IMR-90 (cell line): ENCODE results near the gene C5. TPM values are rescaled to one million over a fixed set of nuclear protein-coding genes. Genes with fewer than 3 reads are reported as not detected.

ENCODE experiments used
- ATAC-seq: fragments of 200-7000 bp; cut with Tn5 transposase; 2 replicates; pipeline ENCODE4 v1.9.1; 2020; ENCODE audit warnings: low read depth, mild to moderate bottlenecking, moderate library complexity
- BruUV-seq: library from RNA; stranded (reverse); fragments of 400-500 nt; replicated peaks from 2 replicates; lab custom pipeline; 2021; lab: Mats Ljungman, UMichigan
- CTCF ChIA-PET: fragments of 300-600 bp; formaldehyde crosslinking; extraction: SDS; loops from one replicate; lab custom pipeline; 2021; ENCODE audit warnings: antibody characterized with exemption; lab: Yijun Ruan, JAX
- POLR2A ChIA-PET: fragments of 300-600 bp; sonication (Branson Sonifier 250); formaldehyde crosslinking; loops from one replicate; lab custom pipeline; 2022; ENCODE audit warnings: antibody characterized with exemption; ENCODE audit not compliant: unreplicated experiment; lab: Charles Lee
- DNase-seq: peaks from one replicate; pipeline ENCODE4 v3.0.0; 2013
- H2AFZ ChIP-seq: replicated peaks from 2 replicates; pipeline ENCODE3; 2013; ENCODE audit warnings: low read length, mild to moderate bottlenecking; ENCODE audit not compliant: poor library complexity
- H2AK5ac ChIP-seq: 2 replicates; pipeline ENCODE4 v1.6.1; 2013; ENCODE audit warnings: low read depth, low read length, inconsistent platforms
- H2AK9ac ChIP-seq: replicated peaks from 2 replicates; pipeline ENCODE3; 2013; ENCODE audit warnings: mild to moderate bottlenecking, low read depth, low read length, moderate library complexity; ENCODE audit not compliant: poor library complexity
- H2BK120ac ChIP-seq: 2 replicates; pipeline ENCODE4 v1.6.1; 2013; ENCODE audit warnings: low read depth, low read length, inconsistent platforms
- H2BK15ac ChIP-seq: 3 replicates; pipeline ENCODE4 v1.6.1; 2013; ENCODE audit warnings: low read depth, low read length, inconsistent platforms
- H2BK20ac ChIP-seq: 2 replicates; pipeline ENCODE4 v1.6.1; 2013; ENCODE audit warnings: low read depth, mild to moderate bottlenecking, inconsistent platforms, low read length, moderate library complexity
- H2BK5ac ChIP-seq: 2 replicates; pipeline ENCODE4 v1.6.1; 2013; ENCODE audit warnings: mild to moderate bottlenecking, low read depth, low read length, inconsistent platforms; ENCODE audit not compliant: poor library complexity, severe bottlenecking
- H3K14ac ChIP-seq: replicated peaks from 2 replicates; pipeline ENCODE4 v1.6.1; 2013; ENCODE audit warnings: low read depth, low read length, inconsistent platforms
- H3K18ac ChIP-seq: 2 replicates; pipeline ENCODE4 v1.6.1; 2013; ENCODE audit warnings: low read depth, low read length, control low read depth
- H3K23ac ChIP-seq: 2 replicates; pipeline ENCODE4 v1.6.1; 2013; ENCODE audit warnings: low read depth, low read length, inconsistent platforms
- H3K27ac ChIP-seq: 2 replicates; pipeline ENCODE4 v1.5.1; 2013; ENCODE audit warnings: mild to moderate bottlenecking, control low read depth, low read length; ENCODE audit not compliant: insufficient read depth
- H3K27me3 ChIP-seq: 2 replicates; pipeline ENCODE4 v1.6.1; 2013; ENCODE audit warnings: low read length; ENCODE audit not compliant: control insufficient read depth, insufficient read depth
- H3K36me3 ChIP-seq: 2 replicates; pipeline ENCODE4 v1.6.1; 2013; ENCODE audit warnings: low read length, mixed read lengths; ENCODE audit not compliant: control insufficient read depth, insufficient read depth
- H3K4ac ChIP-seq: 2 replicates; pipeline ENCODE4 v1.6.1; 2013; ENCODE audit warnings: low read depth, low read length, inconsistent platforms
- H3K4me1 ChIP-seq: 2 replicates; pipeline ENCODE4 v1.6.1; 2013; ENCODE audit warnings: low read length, mixed read lengths; ENCODE audit not compliant: control insufficient read depth, insufficient read depth
- H3K4me2 ChIP-seq: 2 replicates; pipeline ENCODE4 v1.6.1; 2013; ENCODE audit warnings: low read depth, mild to moderate bottlenecking, control low read depth, low read length, moderate library complexity
- H3K4me3 ChIP-seq: 2 replicates; pipeline ENCODE4 v1.5.1; 2013; ENCODE audit warnings: low read depth, mild to moderate bottlenecking, control low read depth, low read length, moderate library complexity; ENCODE audit not compliant: insufficient read depth
- H3K56ac ChIP-seq: 2 replicates; pipeline ENCODE4 v1.6.1; 2013; ENCODE audit warnings: low read length, inconsistent platforms; ENCODE audit not compliant: insufficient read depth; ENCODE audit errors: extremely low read depth
- H3K79me1 ChIP-seq, 2 experiments: 2 replicates each; pipeline ENCODE4 v1.6.1; 2013; ENCODE audit warnings: low read length in 2 of 2, inconsistent platforms in 1 of 2, low read depth in 1 of 2
- H3K9ac ChIP-seq: 2 replicates; pipeline ENCODE4 v1.6.1; 2013; ENCODE audit warnings: low read depth, low read length, control low read depth
- H3K9me1 ChIP-seq: 2 replicates; pipeline ENCODE4 v1.6.1; 2013; ENCODE audit warnings: low read length, inconsistent platforms; ENCODE audit not compliant: insufficient read depth
- H3K9me3 ChIP-seq: 2 replicates; pipeline ENCODE4 v1.6.1; 2013; ENCODE audit warnings: low read length; ENCODE audit not compliant: control insufficient read depth, insufficient read depth
- H4K20me1 ChIP-seq: 2 replicates; pipeline ENCODE4 v1.6.1; 2013; ENCODE audit warnings: low read length, inconsistent platforms; ENCODE audit not compliant: insufficient read depth
- H4K5ac ChIP-seq: 2 replicates; pipeline ENCODE4 v1.6.1; 2013; ENCODE audit warnings: mild to moderate bottlenecking, low read depth, low read length, control low read depth
- H4K8ac ChIP-seq, 2 experiments: 2 replicates each; pipeline ENCODE4 v1.6.1; 2013; ENCODE audit warnings: low read depth in 2 of 2, low read length in 2 of 2, control low read depth in 1 of 2, inconsistent platforms in 1 of 2
- H4K91ac ChIP-seq: 2 replicates; pipeline ENCODE4 v1.6.1; 2013; ENCODE audit warnings: low read depth, low read length, inconsistent platforms; ENCODE audit not compliant: insufficient read depth
- BHLHE40 ChIP-seq: fragments of 150-350 bp; IDR thresholded peaks from 2 replicates; pipeline ENCODE4 v1.6.1; 2016; ENCODE audit warnings: mild to moderate bottlenecking, low read depth, low read length
- CEBPB ChIP-seq: IDR thresholded peaks from 2 replicates; pipeline ENCODE4 v1.6.1; 2012; ENCODE audit warnings: low read depth, low read length, improper control_type of control experiment
- CHD1 ChIP-seq: IDR thresholded peaks from 2 replicates; pipeline ENCODE4 v1.6.1; 2012; ENCODE audit warnings: low read depth, low read length, improper control_type of control experiment
- FOS ChIP-seq: fragments of 150-350 bp; IDR thresholded peaks from 2 replicates; pipeline ENCODE4 v1.6.1; 2016; ENCODE audit warnings: low read depth, low read length
- MXI1 ChIP-seq: IDR thresholded peaks from 2 replicates; pipeline ENCODE4 v1.6.1; 2012; ENCODE audit warnings: low read depth, mild to moderate bottlenecking, low read length, moderate library complexity, borderline replicate concordance
- NFE2L2 ChIP-seq: fragments of 150-350 bp; IDR thresholded peaks from 2 replicates; pipeline ENCODE4 v1.6.1; 2016; ENCODE audit warnings: low read depth, mild to moderate bottlenecking, low read length
- POLR2A ChIP-seq: IDR thresholded peaks from 2 replicates; pipeline ENCODE4 v1.6.1; 2012; ENCODE audit warnings: mild to moderate bottlenecking, low read depth, low read length
- RCOR1 ChIP-seq: IDR thresholded peaks from 2 replicates; pipeline ENCODE4 v1.6.1; 2012; ENCODE audit warnings: mild to moderate bottlenecking, low read length, improper control_type of control experiment; ENCODE audit not compliant: insufficient replicate concordance
- RFX5 ChIP-seq: IDR thresholded peaks from 2 replicates; pipeline ENCODE4 v1.8.0; 2012; ENCODE audit warnings: low read depth, mild to moderate bottlenecking, low read length, moderate library complexity
- SMC3 ChIP-seq: fragments of 150-350 bp; IDR thresholded peaks from 2 replicates; pipeline ENCODE4 v1.6.1; 2016; ENCODE audit warnings: low read depth, mild to moderate bottlenecking, antibody characterized with exemption, low read length, moderate library complexity
- WGBS, 2 experiments: methylation state at CpG; one replicate each; pipeline versions ENCODE4 v1.1.5 to v1.1.7; 2013; ENCODE audit warnings: missing lambda C conversion rate in 2 of 2; ENCODE audit not compliant: insufficient read length in 1 of 2; ENCODE audit errors: extremely low coverage in 2 of 2; 5-methylcytosine and 5-hydroxymethylcytosine counted together
- dilution Hi-C: fragments of 300-500 bp; cut with HindIII; formaldehyde crosslinking; loops from one replicate; pipeline ENCODE4 v1.14.3; 2018; ENCODE audit warnings: low sequenced_read_pairs; ENCODE audit not compliant: unreplicated experiment
- in situ Hi-C: fragments of 300-500 bp; cut with MboI; formaldehyde crosslinking; loops from 3 replicates; pipeline ENCODE4 v1.14.3; 2019; ENCODE audit warnings: low sequenced_read_pairs, inconsistent platforms, mixed read lengths
- intact Hi-C: fragments of 100-400 bp; cut with micrococcal nuclease; formaldehyde crosslinking; loops from 2 replicates; pipeline ENCODE4 v1.10.0; 2022
- polyA plus RNA-seq, 3 experiments: library from polyadenylated mRNA; depleted of rRNA; stranded (reverse); fragments of >200 nt; gene quantifications; 2 replicates each; pipeline ENCODE4 v1.2.3, GENCODE V29; 2012; ENCODE audit warnings: low replicate concordance in 1 of 3
- total RNA-seq: library from RNA; depleted of rRNA; stranded (reverse); fragments of >200 nt; gene quantifications from 2 replicates; pipeline ENCODE4 v1.2.3, GENCODE V29; 2012
- TF ChIP-seq, protein P1 (sequence below): conservative IDR thresholded peaks from 2 replicates; pipeline ENCODE4 v1.5.1; 2012; ENCODE audit warnings: mild to moderate bottlenecking, low read depth, low read length, improper control_type of control experiment

Gene C5
- total and polyA plus RNA-seq, 2 of the 4 experiments (the other 2 are of a cell fraction) = 1.5 to 2.3 TPM

DNA sequence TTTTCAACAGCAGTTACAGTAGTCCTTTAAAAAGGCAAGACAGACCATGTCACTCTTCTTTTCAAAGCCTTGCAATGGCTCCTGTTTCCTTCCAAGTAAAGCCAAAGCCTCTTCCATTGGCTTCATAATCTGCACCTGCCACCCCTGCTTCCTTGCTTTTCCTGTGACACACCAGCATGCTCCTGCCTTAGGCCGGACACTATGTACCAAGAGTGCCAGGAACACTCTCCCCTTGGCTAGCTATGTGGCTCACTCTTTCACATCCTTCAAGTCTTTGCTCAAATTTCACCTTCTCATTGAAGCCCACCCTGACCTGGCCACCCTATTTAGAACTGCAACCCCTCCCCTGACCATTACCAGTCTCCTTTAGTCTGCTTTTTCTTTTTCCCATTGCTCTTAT is 101.3 kb downstream of the C5 start:
- CTCF ChIA-PET = no interaction called here
- in situ Hi-C loops = no loop called here

More for the DNA sequence above, 101.3 kb downstream of the C5 start:
- H2AK5ac ChIP-seq = no peak overlapping the region
- POLR2A ChIA-PET = no interaction called here
- peaks cover 4% of the 10 kb centered on the region for H3K4me1 ChIP-seq
- no peak overlapping the region for H3K9ac ChIP-seq
- no peak overlapping the region for H2BK15ac ChIP-seq
- peaks cover 6% of the 10 kb centered on the region; the same call in 1 of the 2 replicates for H3K9me1 ChIP-seq
- H2BK20ac ChIP-seq = no peak overlapping the region
- H2AFZ ChIP-seq = no peak overlapping the region
- no peaks in the 10 kb centered on the region for H3K9me3 ChIP-seq
- H3K56ac ChIP-seq = no peak overlapping the region
- no peak overlapping the region for H3K14ac ChIP-seq
- ATAC-seq (no peak), DNase-seq (no peak)
- H2BK5ac ChIP-seq = no peak overlapping the region
- H3K4me2 ChIP-seq = no peak overlapping the region
- H3K27me3 ChIP-seq = no peaks in the 10 kb centered on the region
- H3K27ac ChIP-seq = no peak overlapping the region
- no peaks in the 10 kb centered on the region for H3K79me1 ChIP-seq
- H4K8ac ChIP-seq = no peak overlapping the region
- no peak overlapping the region for H4K5ac ChIP-seq
- no peaks in the 10 kb centered on the region for H3K36me3 ChIP-seq
- TF ChIP-seq CHD1 (no peak), MXI1 (no peak), NFE2L2 (no peak), POLR2A (no peak), RCOR1 (no peak), SMC3 (no peak), RFX5 (no peak), BHLHE40 (no peak), CEBPB (no peak), FOS (no peak)
- TF ChIP-seq, protein P1, sequence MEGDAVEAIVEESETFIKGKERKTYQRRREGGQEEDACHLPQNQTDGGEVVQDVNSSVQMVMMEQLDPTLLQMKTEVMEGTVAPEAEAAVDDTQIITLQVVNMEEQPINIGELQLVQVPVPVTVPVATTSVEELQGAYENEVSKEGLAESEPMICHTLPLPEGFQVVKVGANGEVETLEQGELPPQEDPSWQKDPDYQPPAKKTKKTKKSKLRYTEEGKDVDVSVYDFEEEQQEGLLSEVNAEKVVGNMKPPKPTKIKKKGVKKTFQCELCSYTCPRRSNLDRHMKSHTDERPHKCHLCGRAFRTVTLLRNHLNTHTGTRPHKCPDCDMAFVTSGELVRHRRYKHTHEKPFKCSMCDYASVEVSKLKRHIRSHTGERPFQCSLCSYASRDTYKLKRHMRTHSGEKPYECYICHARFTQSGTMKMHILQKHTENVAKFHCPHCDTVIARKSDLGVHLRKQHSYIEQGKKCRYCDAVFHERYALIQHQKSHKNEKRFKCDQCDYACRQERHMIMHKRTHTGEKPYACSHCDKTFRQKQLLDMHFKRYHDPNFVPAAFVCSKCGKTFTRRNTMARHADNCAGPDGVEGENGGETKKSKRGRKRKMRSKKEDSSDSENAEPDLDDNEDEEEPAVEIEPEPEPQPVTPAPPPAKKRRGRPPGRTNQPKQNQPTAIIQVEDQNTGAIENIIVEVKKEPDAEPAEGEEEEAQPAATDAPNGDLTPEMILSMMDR = no peak
- no peak overlapping the region for H2BK120ac ChIP-seq
- no peak overlapping the region for H2AK9ac ChIP-seq
- 88% methylated on average over 1 of the region's 1 CpG; no CpG with 5 or more reads in 1 of the 2 experiments for WGBS, 2 experiments
- BruUV-seq = no TSS peak
- H3K4ac ChIP-seq = no peak overlapping the region
- no peak overlapping the region for H3K4me3 ChIP-seq
- no peak overlapping the region for H3K23ac ChIP-seq
- no peak overlapping the region for H4K91ac ChIP-seq
- H4K20me1 ChIP-seq = no peaks in the 10 kb centered on the region
- intact Hi-C loops (no loop called here), dilution Hi-C loops (no loop called here)
- no peak overlapping the region for H3K18ac ChIP-seq
